T47D (cell line): ENCODE data around the gene OSBP2.

ENCODE experiments used
- DNase-seq, 2 experiments: peaks; one replicate each; pipeline versions ENCODE4 v3.0.0 to v3.0.0-alpha.2; 2011 to 2012; ENCODE audit warnings: low read depth in 1 of 2, low spot score in 1 of 2
- JUND ChIP-seq: IDR thresholded peaks from 2 replicates; pipeline ENCODE4 v1.6.1; 2012; ENCODE audit warnings: low read depth
- in situ Hi-C: cut with HindIII; loops from 2 replicates; pipeline ENCODE4 v1.10.0; 2016; ENCODE audit warnings: low sequenced_read_pairs, low pct_unique_long_range_greater_than_20kb

The OSBP2 gene

GRCh38 chr22:30821381-30821780 lies 126.7 kb downstream of the OSBP2 start:
- TF ChIP-seq JUND: no peak
- in situ Hi-C loops: no loop called here
- no peak for DNase-seq

GRCh38 chr22:30821863-30822215 lies 127.2 kb downstream of the OSBP2 start:
- DNase-seq: peak in 1 of 2 experiments; percentile 25
- in situ Hi-C loops: no loop called here
- no peak for TF ChIP-seq JUND

- in situ Hi-C loops: no loop called here
- TF ChIP-seq JUND: no peak
- peak; percentile 6 to 59 for DNase-seq
Measured at GRCh38 chr22:30822216-30823014, 127.7 kb downstream of the OSBP2 start.

GRCh38 chr22:30823015-30823370 lies 128.3 kb downstream of the OSBP2 start:
- DNase-seq: peak; percentile 42 to 73
- TF ChIP-seq JUND: no peak
- in situ Hi-C loops: no loop called here

GRCh38 chr22:30824096-30824495 lies 129.4 kb downstream of the OSBP2 start:
- no peak for DNase-seq
- in situ Hi-C loops: no loop called here
- TF ChIP-seq JUND: no peak

- no peak for DNase-seq
- no peak for TF ChIP-seq JUND
- in situ Hi-C loops: no loop called here
Measured at GRCh38 chr22:30824711-30825110, 130.0 kb downstream of the OSBP2 start.

- in situ Hi-C loops: no loop called here
- TF ChIP-seq JUND: no peak
Measured at GRCh38 chr22:30825711-30826505, 131.2 kb downstream of the OSBP2 start.

GRCh38 chr22:30826670-30827355 lies 132.1 kb downstream of the OSBP2 start:
- in situ Hi-C loops: no loop called here
- DNase-seq: no peak
- TF ChIP-seq JUND: no peak

More at GRCh38 chr22:30825711-30826505, 131.2 kb downstream of the OSBP2 start:
- no peak for DNase-seq

- in situ Hi-C loops: no loop called here
- DNase-seq: no peak
- no peak for TF ChIP-seq JUND
Measured at GRCh38 chr22:30827646-30828045, 133.0 kb downstream of the OSBP2 start.

- no peak for TF ChIP-seq JUND
- no peak for DNase-seq
- in situ Hi-C loops: no loop called here
Measured at GRCh38 chr22:30828187-30829155, 133.8 kb downstream of the OSBP2 start.

GRCh38 chr22:30829901-30830550 lies 135.4 kb downstream of the OSBP2 start:
- DNase-seq: no peak
- in situ Hi-C loops: no loop called here
- no peak for TF ChIP-seq JUND
